Measurements from ENCODE around the gene DDX23. TPM values are rescaled to one million over a fixed set of nuclear protein-coding genes. Genes with fewer than 3 reads are reported as not detected.

DDX23 gene
- total RNA-seq, 2 donors from 2014 or later = 98.5 to 108 TPM

GRCh38 chr12:48807981-48808380 lies 44.0 kb downstream of the DDX23 start:
- Mint-ChIP-seq H3K4me3 (no peak overlapping the region), H3K27ac (no peak overlapping the region), H3K36me3 (ENCODE audit: low read depth) (no peaks in the 10 kb centered on the region), H3K4me1 (peaks cover 15% of the 10 kb centered on the region), H3K9me3 (no peaks in the 10 kb centered on the region), H3K27me3 (ENCODE audit: insufficient read depth) (peaks cover 31% of the 10 kb centered on the region)
- 90 to 100% methylated on average over 2 of the region's 3 CpGs for WGBS, 2 experiments (ENCODE audit: insufficient coverage in 1 of 2, insufficient read length in 1 of 2)
- TF ChIP-seq, protein P1, sequence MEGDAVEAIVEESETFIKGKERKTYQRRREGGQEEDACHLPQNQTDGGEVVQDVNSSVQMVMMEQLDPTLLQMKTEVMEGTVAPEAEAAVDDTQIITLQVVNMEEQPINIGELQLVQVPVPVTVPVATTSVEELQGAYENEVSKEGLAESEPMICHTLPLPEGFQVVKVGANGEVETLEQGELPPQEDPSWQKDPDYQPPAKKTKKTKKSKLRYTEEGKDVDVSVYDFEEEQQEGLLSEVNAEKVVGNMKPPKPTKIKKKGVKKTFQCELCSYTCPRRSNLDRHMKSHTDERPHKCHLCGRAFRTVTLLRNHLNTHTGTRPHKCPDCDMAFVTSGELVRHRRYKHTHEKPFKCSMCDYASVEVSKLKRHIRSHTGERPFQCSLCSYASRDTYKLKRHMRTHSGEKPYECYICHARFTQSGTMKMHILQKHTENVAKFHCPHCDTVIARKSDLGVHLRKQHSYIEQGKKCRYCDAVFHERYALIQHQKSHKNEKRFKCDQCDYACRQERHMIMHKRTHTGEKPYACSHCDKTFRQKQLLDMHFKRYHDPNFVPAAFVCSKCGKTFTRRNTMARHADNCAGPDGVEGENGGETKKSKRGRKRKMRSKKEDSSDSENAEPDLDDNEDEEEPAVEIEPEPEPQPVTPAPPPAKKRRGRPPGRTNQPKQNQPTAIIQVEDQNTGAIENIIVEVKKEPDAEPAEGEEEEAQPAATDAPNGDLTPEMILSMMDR (conservative IDR thresholded peaks at IDR 0.05) = no peak
- H3K9me3 ChIP-seq (ENCODE audit: control insufficient read depth, low read length) = no peaks in the 10 kb centered on the region
- no peak overlapping the region for H3K27ac ChIP-seq (ENCODE audit: low read depth, low read length)
- no peak for DNase-seq
- peaks cover 3% of the 10 kb centered on the region for H3K4me1 ChIP-seq (ENCODE audit: control insufficient read depth, insufficient read depth, low read length)
- no peak overlapping the region for H3K4me3 ChIP-seq (ENCODE audit: low read length)
- no peaks in the 10 kb centered on the region for H3K36me3 ChIP-seq (ENCODE audit: control insufficient read depth, insufficient read depth, low read length)
- no peaks in the 10 kb centered on the region for H3K27me3 ChIP-seq (ENCODE audit: control insufficient read depth, insufficient read depth, low read length, poor library complexity, severe bottlenecking)
- no peak overlapping the region for H3K9ac ChIP-seq (ENCODE audit: extremely low read depth, low read length, poor library complexity, severe bottlenecking)

GRCh38 chr12:48803675-48804074 lies 48.3 kb downstream of the DDX23 start:
- H3K27me3 ChIP-seq (ENCODE audit: control insufficient read depth, insufficient read depth, low read length, poor library complexity, severe bottlenecking) = no peaks in the 10 kb centered on the region
- Mint-ChIP-seq H3K4me3 (no peak overlapping the region), H3K27me3 (ENCODE audit: insufficient read depth) (peaks cover 6% of the 10 kb centered on the region), H3K9me3 (no peaks in the 10 kb centered on the region), H3K36me3 (ENCODE audit: low read depth) (no peaks in the 10 kb centered on the region), H3K27ac (no peak overlapping the region), H3K4me1 (peaks cover 2% of the 10 kb centered on the region)
- H3K27ac ChIP-seq (ENCODE audit: low read depth, low read length) = no peak overlapping the region
- no peaks in the 10 kb centered on the region for H3K4me1 ChIP-seq (ENCODE audit: control insufficient read depth, insufficient read depth, low read length)
- H3K4me3 ChIP-seq (ENCODE audit: low read length) = no peak overlapping the region
- TF ChIP-seq, protein P1 (conservative IDR thresholded peaks at IDR 0.05) = no peak
- no peak for DNase-seq
- no peaks in the 10 kb centered on the region for H3K36me3 ChIP-seq (ENCODE audit: control insufficient read depth, insufficient read depth, low read length)
- no CpG with 5 or more reads among the region's 1 CpG for WGBS, 2 experiments (ENCODE audit: insufficient coverage in 1 of 2, insufficient read length in 1 of 2)
- no peak overlapping the region for H3K9ac ChIP-seq (ENCODE audit: extremely low read depth, low read length, poor library complexity, severe bottlenecking)
- no peaks in the 10 kb centered on the region for H3K9me3 ChIP-seq (ENCODE audit: control insufficient read depth, low read length)

GRCh38 chr12:48800971-48801370 lies 51.0 kb downstream of the DDX23 start:
- no peak overlapping the region for H3K4me3 ChIP-seq (ENCODE audit: low read length)
- Mint-ChIP-seq H3K27me3 (ENCODE audit: insufficient read depth) (peaks cover 8% of the 10 kb centered on the region), H3K27ac (no peak overlapping the region), H3K9me3 (no peaks in the 10 kb centered on the region), H3K4me1 (peaks cover 5% of the 10 kb centered on the region), H3K36me3 (ENCODE audit: low read depth) (no peaks in the 10 kb centered on the region), H3K4me3 (no peak overlapping the region)
- H3K9ac ChIP-seq (ENCODE audit: extremely low read depth, low read length, poor library complexity, severe bottlenecking) = no peak overlapping the region
- WGBS, 2 experiments (ENCODE audit: insufficient coverage in 1 of 2, insufficient read length in 1 of 2) = 89 to 93% methylated on average over 11 to 14 of the region's 14 CpGs
- no peak overlapping the region for H3K27ac ChIP-seq (ENCODE audit: low read depth, low read length)
- no peaks in the 10 kb centered on the region for H3K27me3 ChIP-seq (ENCODE audit: control insufficient read depth, insufficient read depth, low read length, poor library complexity, severe bottlenecking)
- TF ChIP-seq, protein P1 (conservative IDR thresholded peaks at IDR 0.05) = no peak
- no peak for DNase-seq
- no peaks in the 10 kb centered on the region for H3K36me3 ChIP-seq (ENCODE audit: control insufficient read depth, insufficient read depth, low read length)
- H3K4me1 ChIP-seq (ENCODE audit: control insufficient read depth, insufficient read depth, low read length) = no peaks in the 10 kb centered on the region
- H3K9me3 ChIP-seq (ENCODE audit: control insufficient read depth, low read length) = no peaks in the 10 kb centered on the region

Data from endodermal cell (in vitro differentiated cells).